MG63 (cell line): ENCODE measurements around the gene TAGLN2. TPM values are rescaled to one million over a fixed set of nuclear protein-coding genes. Genes with fewer than 3 reads are reported as not detected.
A peak's percentile ranks its signal among the peaks of the same experiment; 100 is the strongest.

Source experiments
- DNase-seq: peaks from one replicate; pipeline ENCODE4 v3.0.0-alpha.2; 2020
- H3K27me3 ChIP-seq: fragments of 250-450 bp; sonication (Bioruptor Pico); 2 replicates; pipeline ENCODE4 v1.5.1; 2020; ENCODE audit warnings: mild to moderate bottlenecking, moderate library complexity
- H3K36me3 ChIP-seq: fragments of 250-450 bp; sonication (Bioruptor Pico); 2 replicates; pipeline ENCODE4 v1.5.1; 2020; ENCODE audit warnings: mild to moderate bottlenecking, moderate library complexity
- H3K4me3 ChIP-seq: fragments of 250-450 bp; sonication (Bioruptor Pico); 2 replicates; pipeline ENCODE4 v1.5.1; 2020; ENCODE audit warnings: mild to moderate bottlenecking, moderate library complexity
- H3K9me3 ChIP-seq: fragments of 250-450 bp; sonication (Bioruptor Pico); 2 replicates; pipeline ENCODE4 v1.5.1; 2020; ENCODE audit warnings: mild to moderate bottlenecking, moderate library complexity
- total RNA-seq: library from RNA; depleted of rRNA; stranded (reverse); fragments of >200 nt; shearing (Covaris generic); gene quantifications from 2 replicates; pipeline ENCODE4 v1.2.3, GENCODE V29; 2014; ENCODE audit warnings: low replicate concordance; rRNA removed

Gene TAGLN2
- total RNA-seq = 651 and 1,079 TPM in 2 replicates

DNA sequence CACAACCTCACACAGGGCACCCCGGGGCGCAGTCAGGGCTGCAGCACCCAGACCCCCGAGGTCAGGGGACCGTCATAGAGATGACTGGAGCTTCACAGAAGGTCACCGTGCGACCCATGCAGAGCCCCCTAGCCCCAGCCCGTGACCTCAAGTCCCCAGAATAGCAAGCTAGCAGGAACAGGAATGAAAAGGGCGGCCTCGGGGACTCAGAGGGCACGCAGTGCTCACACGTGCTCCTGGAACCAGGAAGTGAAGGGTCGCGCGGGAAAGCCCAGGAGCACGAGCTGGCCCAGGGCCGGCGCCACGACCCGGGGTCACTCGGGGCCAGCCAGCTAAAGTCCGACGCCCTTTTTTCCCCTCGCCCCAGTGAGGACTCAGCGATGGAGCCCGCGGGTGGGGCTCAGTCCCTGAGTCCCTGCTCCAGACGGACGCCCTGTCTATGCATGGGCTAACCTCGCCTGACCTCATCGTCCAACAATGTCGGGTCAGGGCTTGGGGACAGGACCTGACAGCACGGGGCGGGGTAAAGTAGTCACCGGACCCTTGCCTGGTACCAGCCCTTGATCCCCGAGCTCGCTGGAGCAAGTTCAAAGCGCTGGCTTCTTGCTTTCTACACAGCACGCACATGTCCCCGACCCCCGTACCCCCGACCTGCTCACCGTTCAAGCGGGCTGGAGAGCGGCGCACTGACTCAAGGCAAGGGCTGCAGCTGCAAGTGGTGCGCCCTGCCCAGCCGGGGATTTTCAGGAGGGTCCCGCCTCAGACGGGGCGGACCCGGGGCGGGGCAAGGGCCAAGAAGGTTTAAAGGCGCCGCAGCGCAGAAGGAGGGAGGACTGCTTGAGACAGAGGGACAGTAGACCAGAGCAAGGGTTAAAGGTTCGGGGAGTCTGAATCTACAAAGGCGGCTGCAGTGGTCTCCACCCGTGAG lies at the start of gene TAGLN2:
Gene TAGLN2, minus strand, starts transcription at position 717 of the 928 bp plus-strand sequence. CDS start 4,998 bp downstream, outside the sequence.
- Histone ChIP-seq H3K4me3 (peak within 1 kb of the TSS; percentile 83), H3K36me3 (peaks cover 49% of the 10 kb centered on the region), H3K27me3 (no peaks in the 10 kb centered on the region), H3K9me3 (no peaks in the 10 kb centered on the region)
- DNase-seq = peak; percentile 95

DNA sequence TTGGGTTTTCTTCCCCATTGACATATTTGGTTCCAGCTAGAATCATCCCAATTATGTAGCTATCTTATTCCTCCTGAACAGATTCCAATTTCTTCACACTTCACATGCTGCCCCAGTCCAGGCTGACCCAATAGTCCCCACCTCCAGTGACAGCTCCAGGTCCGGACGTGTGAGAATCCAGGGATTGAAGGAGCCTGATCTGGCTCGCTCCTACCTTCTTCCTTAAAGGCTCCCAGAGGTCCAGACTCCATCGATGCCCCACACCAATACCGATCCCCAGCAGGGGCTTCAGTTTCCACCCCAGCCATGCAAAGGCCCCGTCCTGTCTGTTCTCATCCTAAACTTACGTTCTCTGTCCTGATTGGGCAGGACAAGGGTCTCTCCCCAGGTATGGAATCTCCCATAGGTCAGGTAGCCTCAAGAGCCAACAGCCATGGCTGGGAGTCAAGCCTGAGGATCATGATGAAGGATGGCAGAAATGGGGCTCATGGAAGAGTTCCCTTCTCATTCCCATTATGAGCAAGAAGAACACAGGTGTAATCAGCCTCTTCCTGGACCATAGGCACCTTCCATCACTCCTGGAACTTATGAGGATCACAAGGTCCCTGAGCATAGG lies 49.2 kb upstream of the TAGLN2 start:
- no peak for DNase-seq
- Histone ChIP-seq H3K9me3 (no peaks in the 10 kb centered on the region), H3K36me3 (peaks cover 60% of the 10 kb centered on the region), H3K27me3 (no peaks in the 10 kb centered on the region), H3K4me3 (no peak overlapping the region)

GRCh38 chr1:159973350-159973940 lies 48.1 kb upstream of the TAGLN2 start:
- Histone ChIP-seq H3K27me3 (no peaks in the 10 kb centered on the region), H3K4me3 (no peak overlapping the region), H3K36me3 (peaks cover 57% of the 10 kb centered on the region), H3K9me3 (no peaks in the 10 kb centered on the region)
- no peak for DNase-seq

- H3K9me3 ChIP-seq = peaks cover under 1% of the 10 kb centered on the region; the same call in 1 of the 2 replicates
- no peaks in the 10 kb centered on the region for H3K27me3 ChIP-seq
- peaks cover 55% of the 10 kb centered on the region for H3K36me3 ChIP-seq
- H3K4me3 ChIP-seq = no peak overlapping the region
- DNase-seq = no peak
Observed at GRCh38 chr1:159972443-159973205, 47.3 kb upstream of the TAGLN2 start.

DNA sequence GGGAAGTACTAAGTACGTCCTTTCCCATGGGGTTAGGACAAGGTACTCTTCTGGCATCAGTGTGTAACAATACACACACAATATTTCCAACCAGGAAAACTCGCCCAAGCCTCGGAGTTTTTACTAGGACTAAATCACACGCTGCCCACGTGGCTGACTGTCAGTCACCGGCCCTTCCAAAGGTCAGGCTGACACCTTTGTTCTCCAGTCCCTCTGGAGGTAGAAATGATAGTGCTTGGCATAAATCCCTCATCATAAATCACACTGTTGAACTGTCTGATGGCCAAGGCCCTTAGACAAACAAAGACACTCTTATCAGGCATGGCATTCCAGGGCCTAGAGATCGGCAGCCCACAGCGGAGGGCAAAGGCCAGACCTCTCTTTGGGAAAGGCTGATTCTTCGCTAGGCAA lies 45.6 kb upstream of the TAGLN2 start:
- no peaks in the 10 kb centered on the region for H3K27me3 ChIP-seq
- DNase-seq = no peak
- H3K9me3 ChIP-seq = peaks cover 7% of the 10 kb centered on the region
- H3K4me3 ChIP-seq = no peak overlapping the region
- H3K36me3 ChIP-seq = peaks cover 61% of the 10 kb centered on the region

DNA sequence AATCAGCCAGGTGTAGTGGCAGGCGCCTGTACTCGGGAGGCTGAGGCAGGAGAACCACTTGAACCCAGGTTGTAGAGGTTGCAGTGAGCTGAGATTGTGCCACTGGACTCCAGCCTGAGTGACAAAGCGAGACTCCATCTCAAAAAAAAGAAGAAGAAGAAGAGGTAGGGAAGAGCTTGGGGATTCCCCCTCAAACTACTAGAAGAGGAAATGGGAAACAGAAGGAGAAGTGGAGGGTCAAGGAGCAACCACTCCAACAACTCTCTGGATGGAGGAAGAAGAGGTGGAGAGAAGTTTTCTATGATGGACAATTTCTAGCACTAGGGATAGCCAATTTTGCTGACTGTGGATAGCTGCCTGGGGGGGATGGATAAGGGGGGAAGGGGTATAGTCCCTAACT lies 43.6 kb upstream of the TAGLN2 start:
- no peak for DNase-seq
- Histone ChIP-seq H3K4me3 (no peak overlapping the region), H3K9me3 (peaks cover 10% of the 10 kb centered on the region), H3K36me3 (peaks cover 65% of the 10 kb centered on the region), H3K27me3 (no peaks in the 10 kb centered on the region)

- no peak overlapping the region for H3K4me3 ChIP-seq
- peaks cover 61% of the 10 kb centered on the region for H3K36me3 ChIP-seq
- no peaks in the 10 kb centered on the region for H3K27me3 ChIP-seq
- DNase-seq = no peak
- peaks cover 10% of the 10 kb centered on the region for H3K9me3 ChIP-seq
Observed at GRCh38 chr1:159965263-159965662, 40.0 kb upstream of the TAGLN2 start.

- Histone ChIP-seq H3K36me3 (peaks cover 60% of the 10 kb centered on the region), H3K4me3 (no peak overlapping the region), H3K27me3 (no peaks in the 10 kb centered on the region), H3K9me3 (peaks cover 10% of the 10 kb centered on the region)
- DNase-seq = no peak
Observed at GRCh38 chr1:159964144-159964543, 38.8 kb upstream of the TAGLN2 start.

- H3K27me3 ChIP-seq = no peaks in the 10 kb centered on the region
- H3K4me3 ChIP-seq = peak overlapping the region; percentile 57
- H3K36me3 ChIP-seq = peaks cover 49% of the 10 kb centered on the region
- no peak for DNase-seq
- peaks cover 5% of the 10 kb centered on the region for H3K9me3 ChIP-seq
Observed at GRCh38 chr1:159962176-159962575, 36.9 kb upstream of the TAGLN2 start.

GRCh38 chr1:159961636-159962035 lies 36.3 kb upstream of the TAGLN2 start:
- no peaks in the 10 kb centered on the region for H3K27me3 ChIP-seq
- DNase-seq = no peak
- H3K4me3 ChIP-seq = peak overlapping the region; percentile 57
- H3K9me3 ChIP-seq = 0 out of 2 replicates have a peak, but pooled peaks cover 4% of the 10 kb centered on the region
- H3K36me3 ChIP-seq = peaks cover 44% of the 10 kb centered on the region

- Histone ChIP-seq H3K4me3 (peak overlapping the region; percentile 57), H3K27me3 (no peaks in the 10 kb centered on the region), H3K9me3 (0 out of 2 replicates have a peak, but pooled peaks cover 1% of the 10 kb centered on the region), H3K36me3 (peaks cover 37% of the 10 kb centered on the region)
- peak; percentile 99 for DNase-seq
Observed at GRCh38 chr1:159960721-159961381, 35.5 kb upstream of the TAGLN2 start.

GRCh38 chr1:159959451-159959850 lies 34.1 kb upstream of the TAGLN2 start:
- Histone ChIP-seq H3K4me3 (no peak overlapping the region), H3K9me3 (no peaks in the 10 kb centered on the region), H3K27me3 (no peaks in the 10 kb centered on the region), H3K36me3 (peaks cover 23% of the 10 kb centered on the region)
- DNase-seq = peak; percentile 38

- DNase-seq = no peak
- no peaks in the 10 kb centered on the region for H3K9me3 ChIP-seq
- H3K36me3 ChIP-seq = peaks cover 17% of the 10 kb centered on the region
- H3K27me3 ChIP-seq = no peaks in the 10 kb centered on the region
- no peak overlapping the region for H3K4me3 ChIP-seq
Observed at GRCh38 chr1:159958719-159959380, 33.5 kb upstream of the TAGLN2 start.

GRCh38 chr1:159957824-159958268 lies 32.5 kb upstream of the TAGLN2 start:
- Histone ChIP-seq H3K27me3 (no peaks in the 10 kb centered on the region), H3K36me3 (peaks cover 6% of the 10 kb centered on the region; the same call in 1 of the 2 replicates), H3K9me3 (no peaks in the 10 kb centered on the region), H3K4me3 (no peak overlapping the region)
- DNase-seq = peak; percentile 40

DNA sequence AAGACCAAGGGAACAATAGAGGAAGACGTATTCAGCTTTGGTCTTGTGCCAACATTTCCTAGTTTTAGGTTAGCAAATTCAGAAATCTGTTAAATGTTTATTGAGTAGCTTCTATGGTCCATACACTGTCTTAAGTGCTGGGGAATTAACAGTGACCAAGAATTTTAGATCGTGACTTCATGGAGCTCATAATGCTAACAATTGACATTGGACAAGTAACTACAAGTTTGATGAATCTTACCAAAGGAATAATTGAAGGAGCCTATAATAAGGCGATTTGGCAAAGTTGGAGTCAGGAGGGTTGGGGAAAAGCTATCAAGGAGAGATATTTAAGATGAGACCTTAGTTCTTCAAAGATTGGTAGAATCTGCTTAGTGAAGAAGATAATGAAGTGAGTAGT lies 30.1 kb upstream of the TAGLN2 start:
- H3K4me3 ChIP-seq = no peak overlapping the region
- DNase-seq = no peak
- H3K36me3 ChIP-seq = no peaks in the 10 kb centered on the region

More for the DNA sequence above, 30.1 kb upstream of the TAGLN2 start:
- no peaks in the 10 kb centered on the region for H3K27me3 ChIP-seq
- no peaks in the 10 kb centered on the region for H3K9me3 ChIP-seq
